Stimulated activated CD8-positive, alpha-beta memory T cell treated with anti-CD3 and anti-CD28 coated beads, Interleukin-15, amount 100 ng/mL, for 4 hours (primary cell): Measurements from ENCODE around the gene LAMA5.

Experiments used
- DNase-seq, 2 donors: peaks; one replicate each; pipeline ENCODE4 v3.0.0-alpha.2; 2020; ENCODE audit warnings: low read depth in 2 of 2

The LAMA5 gene

GRCh38 chr20:62303340-62304226, 63.5 kb downstream of the LAMA5 start:
- no peak for DNase-seq

DNA sequence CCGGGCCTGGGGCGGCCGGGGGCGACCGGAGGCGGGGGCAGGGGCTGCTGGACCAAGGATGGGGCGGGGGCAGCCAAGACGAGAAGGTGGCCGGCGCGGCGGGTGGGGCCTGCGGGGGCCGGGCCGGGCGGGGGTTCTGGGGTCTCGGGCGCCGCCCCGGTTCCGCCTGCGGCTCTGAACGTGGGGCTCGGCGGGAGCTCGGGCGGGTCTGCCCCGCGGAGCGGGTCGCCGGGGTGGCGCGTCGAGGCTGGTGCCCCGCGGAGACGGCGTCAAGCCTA, 64.1 kb downstream of the LAMA5 start:
- DNase-seq, result no peak

- peak; percentile 90 to 96 for DNase-seq
Measured at GRCh38 chr20:62302341-62303061, 64.6 kb downstream of the LAMA5 start, which contains the start of gene ADRM1. ADRM1 (plus strand) TSS chr20:62302997; CDS start chr20:62303569, 572 bp downstream.

GRCh38 chr20:62301773-62302340, 65.3 kb downstream of the LAMA5 start:
- peak; percentile 70 to 72 for DNase-seq

DNA sequence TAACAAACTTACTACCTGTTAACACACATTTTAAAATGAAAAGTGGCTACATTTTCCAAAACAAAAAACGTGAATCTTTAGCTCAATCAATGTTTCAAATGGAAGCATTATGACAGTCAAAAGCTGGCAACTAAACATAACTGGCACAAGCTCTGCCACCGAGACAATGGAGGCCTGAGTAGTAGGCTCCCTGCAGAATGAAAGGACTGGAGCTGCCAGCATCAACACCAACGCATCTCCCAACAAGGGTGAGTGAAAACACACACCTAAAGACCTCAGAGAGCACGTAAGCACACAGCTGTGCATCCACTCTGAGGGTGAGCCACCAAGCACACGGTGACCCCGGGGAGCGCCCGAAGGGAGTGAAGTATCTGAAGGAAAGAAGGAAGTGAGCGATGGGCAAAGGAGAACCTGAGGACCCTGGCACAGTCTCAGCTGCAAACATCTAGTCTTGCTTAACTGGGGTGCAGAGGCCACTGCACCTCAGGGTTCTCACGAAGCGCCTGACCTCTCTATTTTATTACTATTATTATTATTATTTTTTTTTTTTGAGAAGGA, 65.9 kb downstream of the LAMA5 start:
- DNase-seq, result no peak

- no peak for DNase-seq
Measured at GRCh38 chr20:62300319-62300718, 66.8 kb downstream of the LAMA5 start.

GRCh38 chr20:62299666-62300236, 67.4 kb downstream of the LAMA5 start:
- no peak for DNase-seq

DNA sequence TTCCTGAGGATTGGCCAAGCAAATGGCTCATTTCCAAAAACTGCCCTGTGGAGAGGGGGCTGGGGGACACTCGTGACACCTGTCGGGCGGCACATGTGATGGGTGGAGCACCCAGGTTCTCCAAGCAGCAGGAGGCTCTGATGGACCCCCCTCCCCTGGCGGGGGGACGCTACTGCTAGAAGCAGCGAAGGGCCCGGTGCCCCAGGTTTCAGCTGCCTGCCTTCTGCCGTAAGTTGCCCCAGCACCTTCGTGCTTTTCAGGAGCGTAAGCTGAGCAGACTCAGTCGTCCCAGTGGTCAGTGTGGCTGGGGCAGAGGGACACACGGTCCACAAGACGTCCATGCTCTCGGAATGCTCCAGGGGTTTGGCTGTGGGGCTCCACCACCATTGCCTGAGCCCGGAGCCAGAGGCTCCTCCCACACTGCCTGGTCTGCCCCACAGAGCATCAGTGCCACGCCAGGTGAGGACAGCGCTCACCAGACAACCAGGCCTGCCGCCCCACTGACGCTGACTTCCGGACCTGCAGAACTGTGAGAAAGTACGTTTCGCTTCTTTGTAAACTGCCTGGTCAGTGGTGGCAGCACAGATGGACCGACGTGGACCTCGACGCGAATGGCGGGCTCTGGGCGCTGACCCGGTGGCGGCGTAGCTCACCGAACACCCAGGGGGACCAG, 68.4 kb downstream of the LAMA5 start:
- no peak for DNase-seq

GRCh38 chr20:62297449-62298227, 69.5 kb downstream of the LAMA5 start:
- no peak for DNase-seq

DNA sequence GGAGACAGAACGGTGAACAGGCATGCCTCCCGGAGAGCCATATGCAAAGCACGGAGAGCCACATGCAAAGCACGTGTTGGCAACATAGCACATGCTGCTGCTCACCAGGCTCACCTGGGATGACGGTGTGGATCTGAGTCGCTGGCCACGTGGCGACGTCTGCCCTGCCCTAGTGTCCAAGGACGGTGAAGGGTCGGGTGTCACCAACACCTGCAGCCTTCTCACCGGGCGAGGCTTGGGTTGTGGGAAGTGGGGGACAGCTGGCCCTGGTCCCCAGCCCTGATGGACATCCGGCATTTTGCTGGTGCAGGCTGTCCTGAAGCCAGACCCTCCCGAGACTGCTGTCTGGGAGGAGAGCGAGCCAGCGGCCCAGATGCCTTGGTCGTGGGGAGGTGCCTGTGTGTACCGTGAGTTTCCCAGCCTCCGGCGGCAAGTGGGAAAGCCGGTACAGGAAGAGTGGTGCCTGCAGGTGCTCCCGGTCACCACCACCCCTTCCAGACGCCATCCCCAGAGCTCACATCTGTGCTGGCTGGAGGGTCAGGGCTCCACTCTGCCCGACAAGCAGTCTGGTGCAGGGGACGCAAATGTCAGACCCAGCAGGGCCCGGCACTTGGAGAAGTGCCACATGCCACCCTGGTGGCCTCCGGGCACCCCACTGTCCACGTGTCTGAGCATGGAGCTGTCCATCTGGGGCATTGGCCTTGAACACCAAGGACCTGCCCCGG, 70.2 kb downstream of the LAMA5 start:
- no peak for DNase-seq

DNA sequence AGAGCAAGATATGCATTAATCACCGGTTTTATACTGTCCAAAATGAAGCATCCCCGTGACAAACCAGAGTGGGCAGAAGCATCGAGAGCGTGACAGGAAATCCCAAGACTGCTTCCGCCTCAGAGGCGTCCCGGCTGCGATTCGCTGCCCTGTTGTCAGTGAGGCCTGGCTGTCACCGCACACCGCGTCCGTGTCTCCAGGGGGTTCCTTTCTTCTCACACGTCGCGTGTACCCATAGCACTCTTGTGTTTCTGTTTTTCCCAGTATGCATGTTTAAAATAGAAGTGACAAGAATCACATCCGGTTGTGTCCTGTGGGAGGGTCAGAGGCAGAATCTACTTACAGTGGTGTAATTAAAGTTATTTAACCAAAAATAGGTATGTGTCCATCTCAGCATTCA, 72.6 kb downstream of the LAMA5 start:
- DNase-seq, result no peak

DNA sequence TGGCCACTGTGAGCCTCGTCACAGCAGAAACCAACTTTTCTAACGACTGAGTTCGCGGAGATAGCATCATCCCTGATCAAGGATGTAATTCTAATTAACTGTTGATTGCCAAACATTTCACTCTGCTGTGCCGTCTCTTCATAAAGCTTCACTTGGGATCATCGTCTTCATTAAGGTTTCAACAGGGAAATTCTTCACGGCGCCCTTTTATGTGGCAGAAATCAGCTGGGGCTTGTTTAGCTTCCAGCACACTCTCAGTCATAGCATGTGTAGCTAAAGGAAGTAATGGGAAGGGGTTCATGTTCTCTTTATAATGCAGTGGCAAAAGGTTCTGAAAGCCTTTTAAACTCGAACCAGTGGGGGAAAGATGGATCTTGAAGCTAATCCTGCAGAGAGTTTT, 73.2 kb downstream of the LAMA5 start:
- DNase-seq, result no peak

- no peak for DNase-seq
Measured at GRCh38 chr20:62293111-62293784, 73.9 kb downstream of the LAMA5 start.

GRCh38 chr20:62292108-62292507, 75.0 kb downstream of the LAMA5 start:
- no peak for DNase-seq

DNA sequence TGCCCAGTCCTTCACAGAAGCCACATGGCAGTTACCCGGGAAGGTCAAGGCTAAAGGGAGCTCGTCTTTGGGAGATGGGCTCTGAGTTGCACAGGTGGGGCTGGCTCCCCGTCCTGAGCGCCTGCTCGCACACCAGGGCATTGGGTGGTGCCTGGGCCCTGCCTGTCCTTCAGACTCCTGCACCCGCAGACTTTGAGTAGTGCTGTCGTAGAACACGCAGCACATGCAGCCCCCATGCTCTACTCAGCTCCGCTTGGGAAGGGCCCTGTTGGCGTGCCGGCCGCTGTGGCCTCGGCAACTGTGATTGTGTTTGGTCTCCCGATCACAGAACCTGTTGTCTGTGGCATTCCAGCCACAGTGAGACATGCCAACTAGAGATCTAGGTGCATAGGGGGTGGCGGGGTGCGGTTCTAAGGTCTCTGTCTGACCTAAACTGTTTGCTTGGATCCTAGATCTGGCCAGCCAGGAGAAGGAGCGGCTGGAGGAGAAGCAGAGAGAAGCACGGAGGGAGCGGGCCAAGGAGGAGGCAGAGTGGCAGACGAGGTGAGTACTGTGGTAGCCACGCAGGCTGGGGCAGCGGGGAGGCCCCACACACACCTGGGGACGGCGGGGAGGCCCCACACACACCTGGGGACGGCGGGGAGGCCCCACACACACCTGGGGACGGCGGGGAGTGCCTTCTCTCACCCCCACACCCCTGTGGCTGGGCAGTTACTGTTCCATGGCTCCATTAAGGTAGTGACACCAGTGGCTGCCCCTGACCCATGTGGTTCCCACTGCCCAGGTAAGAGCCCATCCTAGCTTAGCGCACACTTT, 75.7 kb downstream of the LAMA5 start:
- DNase-seq, result no peak

DNA sequence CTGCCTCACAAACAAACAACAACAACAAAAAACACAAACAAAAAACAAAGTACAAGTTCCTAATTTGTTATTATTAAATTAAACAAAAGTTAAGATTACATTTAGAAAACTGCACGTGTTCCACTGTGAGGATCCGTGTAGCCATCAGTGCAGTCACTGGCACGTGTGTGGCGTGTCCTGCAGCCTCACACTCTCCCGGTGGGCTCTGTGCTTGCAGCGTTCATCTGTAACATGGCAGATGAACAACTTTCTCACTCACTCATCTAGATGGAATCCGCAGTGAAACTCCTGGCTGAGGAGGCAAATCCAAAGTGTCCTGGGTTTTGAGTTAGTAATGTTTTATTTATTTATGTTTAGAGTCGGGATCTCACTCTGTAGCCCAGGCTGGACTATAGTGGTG, 77.2 kb downstream of the LAMA5 start:
- DNase-seq, result no peak

GRCh38 chr20:62289131-62289530, 78.0 kb downstream of the LAMA5 start:
- DNase-seq, result no peak

DNA sequence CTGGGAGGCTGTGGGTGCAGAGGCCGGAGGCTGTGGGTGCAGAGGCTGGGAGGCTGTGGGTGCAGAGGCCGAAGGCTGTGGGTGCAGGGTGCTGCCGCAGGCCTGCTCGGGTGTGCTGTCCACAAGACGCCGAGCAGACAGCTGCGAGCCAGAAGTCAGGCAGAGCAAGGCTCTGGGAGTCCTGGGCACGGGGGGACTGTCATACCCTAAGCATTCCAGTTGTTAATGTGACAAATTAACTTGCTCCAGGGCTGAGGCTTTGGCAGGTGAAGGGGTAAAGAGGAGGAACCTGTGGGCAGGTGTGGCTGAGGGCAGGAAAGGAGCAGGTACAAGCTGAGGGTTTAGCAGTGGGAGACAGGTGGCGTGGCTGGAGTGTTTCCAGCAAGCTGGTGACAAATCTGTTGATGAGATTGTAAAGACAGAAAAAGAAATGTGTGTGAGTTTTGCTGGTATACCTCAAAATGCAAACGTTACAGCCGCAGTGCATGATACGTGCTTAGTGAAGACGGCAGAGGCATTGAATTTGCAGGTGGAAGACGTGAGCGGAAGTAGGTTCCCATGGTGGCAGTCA, 78.5 kb downstream of the LAMA5 start:
- DNase-seq, result no peak
